RWPE2 (cell line): ENCODE results near the gene PLXDC1.

ENCODE experiments used
- ATAC-seq: fragments of 200-7000 bp; cut with Tn5 transposase; 3 replicates; pipeline ENCODE4 v1.9.1; 2021; ENCODE audit warnings: low read depth
- DNase-seq: peaks from one replicate; pipeline ENCODE4 v3.0.0-alpha.2; 2020; ENCODE audit warnings: low spot score
- H3K27ac ChIP-seq: fragments of 450-650 bp; 2 replicates; pipeline ENCODE4 v1.5.1; 2017; ENCODE audit warnings: mild to moderate bottlenecking; ENCODE audit not compliant: poor library complexity, severe bottlenecking
- H3K27me3 ChIP-seq: fragments of 250-450 bp; sonication (Bioruptor Pico); 2 replicates; pipeline ENCODE4 v1.5.1; 2021; ENCODE audit warnings: mild to moderate bottlenecking, moderate library complexity; ENCODE audit not compliant: insufficient read depth, poor library complexity, severe bottlenecking
- H3K36me3 ChIP-seq: fragments of 250-450 bp; sonication (Bioruptor Pico); 2 replicates; pipeline ENCODE4 v1.5.1; 2020; ENCODE audit warnings: low read depth, mild to moderate bottlenecking, moderate library complexity
- H3K4me1 ChIP-seq: fragments of 250-450 bp; sonication (Bioruptor Pico); 2 replicates; pipeline ENCODE4 v1.5.1; 2021; ENCODE audit warnings: mild to moderate bottlenecking, moderate library complexity; ENCODE audit not compliant: insufficient read depth, poor library complexity, severe bottlenecking
- H3K4me3 ChIP-seq: fragments of 250-450 bp; sonication (Bioruptor Pico); 2 replicates; pipeline ENCODE4 v1.5.1; 2021; ENCODE audit warnings: mild to moderate bottlenecking, moderate library complexity; ENCODE audit not compliant: severe bottlenecking
- H3K9me3 ChIP-seq: fragments of 250-450 bp; sonication (Bioruptor Pico); 2 replicates; pipeline ENCODE4 v1.5.1; 2021; ENCODE audit warnings: mild to moderate bottlenecking, moderate library complexity; ENCODE audit not compliant: severe bottlenecking
- TF ChIP-seq, protein P1 (sequence below): fragments of 450-650 bp; IDR thresholded peaks from one replicate; pipeline ENCODE4 v1.5.1; 2017; ENCODE audit warnings: mild to moderate bottlenecking, moderate library complexity; ENCODE audit not compliant: poor library complexity, severe bottlenecking

The PLXDC1 gene

DNA sequence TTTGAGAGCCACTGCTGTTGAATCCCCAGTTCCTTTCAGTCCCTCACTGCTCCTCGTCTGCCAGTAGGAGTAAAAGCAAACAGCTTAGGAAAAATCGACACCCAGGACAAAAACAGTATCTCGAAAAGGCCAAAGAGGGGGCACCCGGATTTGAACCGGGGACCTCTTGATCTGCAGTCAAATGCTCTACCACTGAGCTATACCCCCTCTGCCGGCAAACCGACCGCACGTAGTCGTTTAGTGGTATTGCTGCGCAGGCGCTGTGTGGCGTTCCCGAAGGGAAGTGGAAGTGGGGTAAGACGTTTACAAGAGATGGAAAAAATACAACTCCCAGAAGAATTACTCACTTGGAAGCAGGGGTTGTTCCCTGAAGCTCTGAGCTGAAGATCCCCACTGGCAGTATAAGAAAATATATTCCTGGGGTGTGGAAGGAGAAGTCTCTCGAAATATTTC lies 2.2 kb upstream of the PLXDC1 start:
- ATAC-seq (peak; percentile 51), DNase-seq (no peak)
- Histone ChIP-seq H3K9me3 (no peaks in the 10 kb centered on the region), H3K4me3 (peak overlapping the region; percentile 71), H3K27me3 (peaks cover 10% of the 10 kb centered on the region), H3K27ac (peak overlapping the region; percentile 45), H3K4me1 (no peaks in the 10 kb centered on the region), H3K36me3 (no peaks in the 10 kb centered on the region)
- TF ChIP-seq, protein P1, sequence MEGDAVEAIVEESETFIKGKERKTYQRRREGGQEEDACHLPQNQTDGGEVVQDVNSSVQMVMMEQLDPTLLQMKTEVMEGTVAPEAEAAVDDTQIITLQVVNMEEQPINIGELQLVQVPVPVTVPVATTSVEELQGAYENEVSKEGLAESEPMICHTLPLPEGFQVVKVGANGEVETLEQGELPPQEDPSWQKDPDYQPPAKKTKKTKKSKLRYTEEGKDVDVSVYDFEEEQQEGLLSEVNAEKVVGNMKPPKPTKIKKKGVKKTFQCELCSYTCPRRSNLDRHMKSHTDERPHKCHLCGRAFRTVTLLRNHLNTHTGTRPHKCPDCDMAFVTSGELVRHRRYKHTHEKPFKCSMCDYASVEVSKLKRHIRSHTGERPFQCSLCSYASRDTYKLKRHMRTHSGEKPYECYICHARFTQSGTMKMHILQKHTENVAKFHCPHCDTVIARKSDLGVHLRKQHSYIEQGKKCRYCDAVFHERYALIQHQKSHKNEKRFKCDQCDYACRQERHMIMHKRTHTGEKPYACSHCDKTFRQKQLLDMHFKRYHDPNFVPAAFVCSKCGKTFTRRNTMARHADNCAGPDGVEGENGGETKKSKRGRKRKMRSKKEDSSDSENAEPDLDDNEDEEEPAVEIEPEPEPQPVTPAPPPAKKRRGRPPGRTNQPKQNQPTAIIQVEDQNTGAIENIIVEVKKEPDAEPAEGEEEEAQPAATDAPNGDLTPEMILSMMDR: no peak

DNA sequence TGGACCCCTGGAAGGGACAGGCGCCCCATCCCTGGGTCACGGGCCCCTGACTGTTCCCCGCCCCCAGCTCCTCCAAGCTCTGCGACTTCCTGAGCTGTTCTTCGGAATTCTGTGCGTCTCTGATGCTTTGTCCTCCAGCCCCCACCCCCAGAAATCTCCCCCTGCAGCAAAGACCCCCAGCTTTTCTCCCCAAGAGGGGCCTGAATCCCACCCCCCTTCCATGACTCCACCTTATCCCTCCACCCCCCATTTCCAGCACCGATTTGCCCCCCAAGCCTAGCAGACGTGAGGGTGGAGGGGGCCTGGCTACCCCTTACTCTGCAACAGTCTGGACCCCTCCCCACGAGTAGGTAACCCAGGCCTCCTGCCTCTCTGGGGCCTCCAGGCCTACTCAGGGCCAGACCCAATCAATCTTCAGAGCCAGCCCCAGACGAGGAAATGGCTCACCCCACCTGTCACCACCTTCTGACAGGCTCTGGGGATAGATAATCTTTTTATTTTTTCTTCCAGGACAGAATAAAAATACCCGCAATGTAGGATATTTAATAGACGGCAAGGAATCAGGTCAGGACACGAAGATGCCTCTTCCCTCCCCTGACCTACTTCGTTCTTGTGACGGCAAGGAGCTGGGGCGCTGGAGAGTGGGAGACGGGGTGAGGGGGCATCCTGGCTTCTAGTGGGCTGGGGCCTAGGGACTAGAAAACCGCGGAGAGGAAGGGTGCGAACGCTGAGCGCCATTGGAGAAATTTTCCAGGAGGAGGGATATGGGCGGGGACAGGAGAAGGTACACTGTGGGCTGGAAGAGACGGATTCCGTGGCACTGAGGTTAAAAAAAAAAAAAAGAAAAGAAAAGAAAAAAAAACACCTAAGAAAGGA lies 744 bp upstream of the PLXDC1 start:
- ATAC-seq: no peak
- no peaks in the 10 kb centered on the region for H3K9me3 ChIP-seq
- H3K36me3 ChIP-seq: no peaks in the 10 kb centered on the region
- H3K4me3 ChIP-seq: peak overlapping the region; percentile 71
- H3K27ac ChIP-seq: no peak overlapping the region
- DNase-seq: no peak
- TF ChIP-seq, protein P1: no peak
- H3K27me3 ChIP-seq: peaks cover 10% of the 10 kb centered on the region
- no peaks in the 10 kb centered on the region for H3K4me1 ChIP-seq

DNA sequence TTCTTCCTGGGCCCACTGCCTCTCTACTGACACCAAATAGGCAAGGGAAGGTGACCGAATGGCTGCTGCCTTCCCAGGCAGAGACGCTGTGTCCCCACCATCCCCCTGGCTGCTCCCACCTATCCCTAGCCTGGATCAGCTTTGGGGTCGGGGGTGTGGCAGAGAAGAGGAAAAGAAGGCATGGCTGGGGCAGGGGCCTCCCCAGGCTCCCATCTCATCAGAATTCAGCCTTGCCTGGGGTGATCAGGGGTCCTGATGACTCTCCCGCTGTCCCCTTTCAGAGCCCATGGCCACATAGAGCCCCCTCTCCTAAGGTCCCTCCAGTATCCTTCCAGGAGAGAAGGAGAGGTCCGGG lies 665 bp downstream of the PLXDC1 start:
- no peaks in the 10 kb centered on the region for H3K36me3 ChIP-seq
- peaks cover 10% of the 10 kb centered on the region for H3K27me3 ChIP-seq
- no peak for ATAC-seq
- DNase-seq: no peak
- TF ChIP-seq, protein P1: no peak
- H3K27ac ChIP-seq: no peak overlapping the region
- no peak overlapping the region for H3K4me3 ChIP-seq
- no peaks in the 10 kb centered on the region for H3K4me1 ChIP-seq
- no peaks in the 10 kb centered on the region for H3K9me3 ChIP-seq

DNA sequence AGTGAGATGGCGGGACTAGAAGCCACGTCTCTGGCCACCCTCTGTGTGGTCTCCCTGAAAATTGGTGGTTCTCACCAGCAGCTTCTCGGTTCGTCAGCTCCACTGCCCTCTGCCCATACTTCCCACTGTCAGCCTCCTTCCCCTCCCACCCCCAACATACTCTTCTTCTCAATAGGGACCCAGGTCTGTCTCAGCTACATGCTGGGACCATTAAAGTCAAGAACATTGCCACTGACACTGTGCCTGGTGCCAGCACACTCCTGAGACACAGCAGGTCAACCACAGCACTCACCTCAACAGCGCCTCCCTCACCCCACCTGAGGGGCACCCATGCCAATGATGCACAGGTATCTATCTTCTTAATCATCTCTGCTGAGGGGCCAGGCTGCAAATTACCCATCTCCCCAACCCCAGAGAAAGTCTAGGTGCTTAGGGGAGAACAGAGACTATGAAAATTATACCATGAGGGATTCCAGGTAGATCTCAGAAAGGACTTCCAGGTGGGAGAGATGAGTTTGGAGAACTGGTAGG lies 1.3 kb downstream of the PLXDC1 start:
- Histone ChIP-seq H3K27me3 (peaks cover 10% of the 10 kb centered on the region), H3K4me1 (no peaks in the 10 kb centered on the region), H3K9me3 (no peaks in the 10 kb centered on the region), H3K27ac (no peak overlapping the region), H3K36me3 (no peaks in the 10 kb centered on the region), H3K4me3 (no peak overlapping the region)
- DNase-seq: no peak
- TF ChIP-seq, protein P1: no peak
- no peak for ATAC-seq
